Effector memory CD4-positive, alpha-beta T cell (primary cell): ENCODE measurements around the gene ASPA.
"Not testable (repeated sequence)": the region's sequence is repeated elsewhere in the genome, so short reads cannot be mapped to it uniquely, and the experiment has no call there.

ENCODE experiments used
- DNase-seq, 3 donors: peaks; one replicate each; pipeline ENCODE4 v3.0.0-alpha.2; 2020
- H3K27ac ChIP-seq: 2 replicates; pipeline ENCODE4 v1.7.0; 2013; ENCODE audit warnings: mild to moderate bottlenecking, low read length, moderate library complexity; ENCODE audit not compliant: insufficient read depth, poor library complexity, severe bottlenecking
- H3K27me3 ChIP-seq: replicated peaks from 2 replicates; pipeline ENCODE4 v1.7.0; 2013; ENCODE audit warnings: mild to moderate bottlenecking, low read length; ENCODE audit not compliant: insufficient read depth, control insufficient read depth, poor library complexity, severe bottlenecking
- H3K36me3 ChIP-seq: 2 replicates; pipeline ENCODE4 v1.7.0; 2013; ENCODE audit warnings: mild to moderate bottlenecking, low read length, moderate library complexity; ENCODE audit not compliant: control insufficient read depth, insufficient read depth
- H3K4me1 ChIP-seq: 2 replicates; pipeline ENCODE4 v1.7.0; 2013; ENCODE audit warnings: low read length, mild to moderate bottlenecking; ENCODE audit not compliant: control insufficient read depth, insufficient read depth, poor library complexity, severe bottlenecking
- H3K4me3 ChIP-seq: 2 replicates; pipeline ENCODE4 v1.7.0; 2013; ENCODE audit warnings: low read length, low read depth, mild to moderate bottlenecking; ENCODE audit not compliant: insufficient read depth, poor library complexity, severe bottlenecking
- H3K9me3 ChIP-seq: 2 replicates; pipeline ENCODE4 v1.7.0; 2013; ENCODE audit warnings: mild to moderate bottlenecking, low read length, moderate library complexity; ENCODE audit not compliant: control insufficient read depth

ASPA gene

DNA sequence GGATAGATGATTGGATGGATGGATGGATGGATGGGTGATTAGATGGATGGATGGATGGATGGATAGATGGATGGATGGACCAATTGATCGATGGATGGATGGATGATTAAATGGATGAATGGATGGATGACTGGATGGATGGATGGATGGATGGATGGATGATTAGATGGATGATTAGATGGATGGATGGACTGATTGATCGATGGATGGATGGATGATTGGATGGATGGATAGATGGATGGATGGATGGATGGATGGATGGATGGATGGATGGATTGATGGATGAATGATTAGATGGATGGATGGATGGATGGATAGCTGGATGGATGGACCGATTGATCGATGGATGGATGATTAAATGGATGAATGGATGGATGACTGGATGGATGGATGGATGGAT lies 43.7 kb downstream of the ASPA start:
- not testable (repeated sequence) for H3K4me3 ChIP-seq, H3K27ac ChIP-seq, DNase-seq, H3K27me3 ChIP-seq, H3K9me3 ChIP-seq, H3K36me3 ChIP-seq, H3K4me1 ChIP-seq

DNA sequence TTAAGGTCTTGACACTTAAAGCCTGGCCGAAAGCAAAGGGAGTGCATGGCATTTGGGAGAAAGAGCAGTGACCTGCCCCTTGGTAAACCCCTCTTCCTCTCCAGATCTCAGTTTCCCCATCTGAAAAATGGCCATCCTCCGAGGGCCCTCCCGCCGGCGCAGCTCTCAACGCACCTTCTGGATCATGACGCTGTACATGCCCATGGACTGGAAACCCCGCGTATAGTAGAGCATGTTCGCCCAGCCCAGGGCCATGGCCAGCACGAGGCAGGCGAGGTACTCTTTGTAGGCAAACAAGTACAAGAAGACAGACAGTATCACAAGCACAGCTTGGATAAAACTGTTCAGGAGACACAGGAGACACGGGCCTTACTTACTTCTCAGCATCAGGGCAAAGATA lies 48.2 kb downstream of the ASPA start:
- H3K27ac ChIP-seq, result no peak overlapping the region
- H3K4me1 ChIP-seq, result no peaks in the 10 kb centered on the region
- no peaks in the 10 kb centered on the region for H3K36me3 ChIP-seq
- H3K9me3 ChIP-seq, result no peaks in the 10 kb centered on the region
- H3K27me3 ChIP-seq, result no peaks in the 10 kb centered on the region
- no peak for DNase-seq
- H3K4me3 ChIP-seq, result no peak overlapping the region

DNA sequence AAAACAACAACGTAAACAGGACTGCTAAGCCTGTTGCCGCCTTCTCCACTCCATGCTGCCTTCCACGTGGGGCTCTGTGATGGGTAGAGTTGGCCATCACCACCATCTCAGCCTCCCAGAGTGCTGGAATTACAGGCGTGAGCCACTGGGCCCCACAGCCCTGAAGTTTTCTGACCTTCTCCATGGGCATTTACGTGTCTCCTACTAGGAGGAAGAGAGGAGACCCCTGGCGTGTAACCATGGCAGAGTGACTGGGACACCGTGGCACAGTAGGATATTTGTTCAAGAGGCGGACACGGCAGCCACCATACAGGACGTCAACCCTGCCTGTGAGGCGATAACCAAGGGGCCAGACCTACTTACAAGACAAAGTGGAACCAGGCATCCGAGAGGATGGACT lies 50.7 kb downstream of the ASPA start:
- Histone ChIP-seq H3K36me3 (no peaks in the 10 kb centered on the region), H3K27me3 (no peaks in the 10 kb centered on the region), H3K27ac (no peak overlapping the region), H3K4me1 (no peaks in the 10 kb centered on the region), H3K9me3 (no peaks in the 10 kb centered on the region), H3K4me3 (no peak overlapping the region)
- no peak for DNase-seq

DNA sequence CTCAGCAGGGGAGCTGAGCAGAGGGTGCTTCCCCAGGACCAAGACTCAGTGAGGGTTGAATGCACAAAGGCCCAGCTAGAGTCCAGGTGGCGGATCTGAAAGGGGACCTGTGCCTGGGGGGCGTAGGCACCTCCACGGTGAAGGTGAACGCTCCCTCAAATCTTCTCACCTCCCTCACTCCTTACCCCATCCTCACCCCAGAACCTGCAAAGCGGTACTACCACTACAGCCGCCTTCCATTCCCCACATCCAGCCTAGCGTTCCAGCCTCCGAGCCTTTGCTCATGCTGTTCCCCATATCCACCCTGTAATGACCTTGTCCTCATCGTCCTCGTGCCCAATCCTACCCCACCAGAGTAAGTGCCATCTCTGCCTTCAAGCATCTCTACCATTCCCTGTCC lies 51.2 kb downstream of the ASPA start:
- Histone ChIP-seq H3K4me1 (no peaks in the 10 kb centered on the region), H3K27me3 (no peaks in the 10 kb centered on the region), H3K27ac (no peak overlapping the region), H3K36me3 (no peaks in the 10 kb centered on the region), H3K4me3 (no peak overlapping the region), H3K9me3 (no peaks in the 10 kb centered on the region)
- no peak for DNase-seq

DNA sequence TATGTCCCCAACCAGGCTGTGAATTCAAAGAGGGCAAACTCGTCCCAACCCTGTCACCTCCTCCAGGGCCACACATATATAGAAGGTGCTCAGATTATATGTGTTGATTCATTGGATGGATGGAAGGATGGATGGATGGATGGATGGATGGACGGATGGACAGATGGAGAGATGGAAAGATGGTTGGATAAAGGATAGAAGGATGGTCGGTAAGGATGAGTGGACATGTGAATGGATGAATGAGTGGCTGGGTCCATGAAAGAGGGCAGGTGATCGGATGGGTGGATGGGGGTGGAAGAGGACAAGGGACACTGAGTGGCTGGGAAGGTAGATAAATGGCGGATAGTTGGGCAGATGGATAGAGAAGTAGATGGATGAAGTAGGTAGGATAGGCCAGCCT lies 51.7 kb downstream of the ASPA start:
- no peak overlapping the region for H3K27ac ChIP-seq
- no peaks in the 10 kb centered on the region for H3K27me3 ChIP-seq
- no peaks in the 10 kb centered on the region for H3K36me3 ChIP-seq
- no peaks in the 10 kb centered on the region for H3K4me1 ChIP-seq
- no peaks in the 10 kb centered on the region for H3K9me3 ChIP-seq
- no peak overlapping the region for H3K4me3 ChIP-seq
- DNase-seq, result no peak

DNA sequence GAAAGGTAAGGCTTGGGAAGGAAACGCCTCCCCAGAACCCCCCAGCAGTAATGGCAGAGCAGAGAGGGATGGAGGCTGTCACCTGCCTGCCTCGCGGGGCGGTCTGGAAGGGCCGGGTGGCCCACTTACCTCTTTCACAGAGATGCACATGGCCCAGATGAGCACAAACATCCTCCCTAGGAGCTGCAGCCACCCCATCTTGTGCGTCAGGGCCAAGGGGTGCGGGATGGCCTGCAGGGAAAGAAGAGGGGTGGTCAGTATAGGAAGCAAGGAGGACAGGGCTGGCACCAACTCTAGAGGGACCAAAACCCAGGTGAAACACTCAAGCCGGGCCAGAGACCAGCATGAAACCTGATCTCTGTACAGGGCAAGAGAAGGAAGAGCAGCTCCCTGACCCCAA lies 52.1 kb downstream of the ASPA start:
- no peaks in the 10 kb centered on the region for H3K36me3 ChIP-seq
- no peaks in the 10 kb centered on the region for H3K27me3 ChIP-seq
- H3K27ac ChIP-seq, result no peak overlapping the region
- no peaks in the 10 kb centered on the region for H3K4me1 ChIP-seq
- H3K9me3 ChIP-seq, result no peaks in the 10 kb centered on the region
- no peak overlapping the region for H3K4me3 ChIP-seq
- no peak for DNase-seq

DNA sequence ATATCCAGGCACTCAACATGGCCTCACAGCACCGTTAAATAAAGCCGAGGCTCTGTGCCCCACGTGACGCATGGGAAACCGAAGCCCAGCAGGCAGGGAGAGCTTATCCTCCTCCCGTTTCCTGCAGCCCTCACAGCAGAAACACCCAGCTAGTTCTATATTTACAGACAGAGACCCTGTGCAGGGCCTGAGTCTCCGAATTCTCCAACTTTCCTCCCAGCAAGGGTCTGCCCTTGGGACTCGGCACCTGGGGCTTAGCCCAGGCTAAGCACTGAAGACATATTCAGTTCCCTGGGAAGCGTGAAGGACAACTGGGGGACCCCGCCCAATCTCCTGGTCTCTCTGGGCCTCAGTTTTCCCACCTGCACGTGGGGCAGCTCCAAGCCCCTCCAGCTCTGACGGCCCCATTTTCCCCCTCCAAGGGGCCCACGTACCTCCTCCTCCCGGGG lies 52.6 kb downstream of the ASPA start:
- no peak overlapping the region for H3K27ac ChIP-seq
- DNase-seq, result no peak

DNA sequence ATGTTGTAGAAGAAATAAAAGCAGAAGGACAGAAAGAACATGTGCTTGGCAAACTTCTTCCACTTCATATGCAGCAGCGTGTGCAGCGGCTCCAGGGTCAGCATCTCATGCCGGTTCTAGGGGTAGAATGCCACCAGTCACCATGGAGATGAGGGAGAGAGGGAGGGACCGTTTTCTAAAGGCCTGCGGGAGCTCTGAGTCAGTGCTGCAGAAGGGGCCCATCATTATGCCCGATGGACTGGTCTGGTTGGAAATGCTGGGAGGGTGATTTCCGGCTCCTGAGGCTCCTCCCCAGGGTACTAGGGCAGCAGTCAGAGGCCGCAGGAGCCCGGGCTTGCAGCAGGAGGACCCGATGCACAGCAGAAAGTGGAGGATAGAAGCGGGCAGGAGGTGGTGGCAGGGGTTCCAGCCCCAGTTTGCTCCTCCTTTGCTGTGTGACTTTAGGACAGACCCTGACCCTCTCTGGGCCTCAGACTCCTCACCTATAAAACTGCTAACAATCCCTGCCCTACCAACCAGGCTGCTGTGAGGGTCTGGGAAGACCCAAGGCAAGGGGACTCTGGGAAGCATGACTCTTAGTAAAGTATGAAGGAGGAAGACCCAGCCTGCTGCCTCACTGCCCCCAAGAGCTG lies 53.2 kb downstream of the ASPA start:
- no peak overlapping the region for H3K4me3 ChIP-seq
- no peak for DNase-seq
- no peak overlapping the region for H3K27ac ChIP-seq
- no peaks in the 10 kb centered on the region for H3K36me3 ChIP-seq
- no peaks in the 10 kb centered on the region for H3K27me3 ChIP-seq
- H3K4me1 ChIP-seq, result no peaks in the 10 kb centered on the region
- H3K9me3 ChIP-seq, result no peaks in the 10 kb centered on the region

More for the DNA sequence above, 52.6 kb downstream of the ASPA start:
- H3K27me3 ChIP-seq, result no peaks in the 10 kb centered on the region
- H3K36me3 ChIP-seq, result no peaks in the 10 kb centered on the region
- no peaks in the 10 kb centered on the region for H3K9me3 ChIP-seq
- no peaks in the 10 kb centered on the region for H3K4me1 ChIP-seq
- no peak overlapping the region for H3K4me3 ChIP-seq

DNA sequence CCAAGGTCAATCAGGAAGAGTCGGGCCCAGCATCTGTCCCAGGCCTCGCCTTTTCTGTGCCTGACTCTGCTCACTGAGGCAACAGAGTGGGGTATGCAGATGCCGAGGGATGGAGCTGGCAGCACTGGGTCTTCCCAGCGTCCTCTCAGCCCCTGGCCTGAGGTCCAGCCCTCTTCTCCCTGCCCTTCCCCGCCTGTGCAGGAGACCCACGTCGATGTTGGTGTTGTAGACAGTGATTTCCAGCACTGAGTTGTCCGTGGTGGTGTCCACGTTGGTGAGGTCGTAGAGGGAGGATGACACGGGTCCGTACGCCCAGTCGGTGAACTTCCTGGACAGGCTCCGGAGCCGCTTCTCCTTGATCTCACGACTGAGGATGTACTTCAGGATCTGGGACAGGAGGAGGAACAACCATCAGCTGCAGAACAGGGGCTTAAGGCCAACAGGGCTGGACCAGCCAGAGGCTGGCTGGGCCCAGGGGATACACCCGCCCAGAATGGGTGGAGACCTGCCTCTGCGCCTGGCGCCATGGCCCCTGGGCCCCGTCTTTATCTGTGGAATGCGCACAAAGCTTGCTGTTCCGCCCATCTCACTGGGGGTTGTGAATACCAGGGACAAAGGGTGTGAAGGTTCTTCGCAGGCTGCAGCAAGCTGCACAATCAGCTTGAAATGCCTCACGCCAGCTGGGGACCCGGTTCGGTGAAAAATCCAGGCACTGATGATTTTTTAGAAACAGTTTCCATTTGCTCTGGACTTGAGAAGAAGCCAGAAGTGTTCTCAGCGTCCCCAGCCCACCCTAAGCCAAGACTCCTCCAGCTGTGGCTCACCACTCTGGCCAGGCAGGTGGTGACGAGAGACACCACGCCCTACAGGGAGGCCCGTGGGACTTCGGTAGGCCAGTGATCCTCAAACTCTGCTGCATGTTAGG lies 54.3 kb downstream of the ASPA start:
- H3K4me1 ChIP-seq, result no peaks in the 10 kb centered on the region
- H3K4me3 ChIP-seq, result no peak overlapping the region
- no peaks in the 10 kb centered on the region for H3K36me3 ChIP-seq
- no peaks in the 10 kb centered on the region for H3K27me3 ChIP-seq
- H3K9me3 ChIP-seq, result no peaks in the 10 kb centered on the region
- no peak overlapping the region for H3K27ac ChIP-seq
- DNase-seq, result no peak
